Left ventricle myocardium inferior (tissue), 1 donor: ENCODE data around the gene CEACAM8. TPM values are rescaled to one million over a fixed set of nuclear protein-coding genes. Genes with fewer than 3 reads are reported as not detected.
"Not testable (repeated sequence)": the region's sequence is repeated elsewhere in the genome, so short reads cannot be mapped to it uniquely, and the experiment has no call there.

Experiments
- DNase-seq: peaks from one replicate; pipeline ENCODE4 v3.0.0-alpha.2; 2020
- H3K27ac ChIP-seq: fragments of 200-600 bp; replicated peaks from 2 replicates; pipeline ENCODE4 v1.8.0; 2021
- H3K27me3 ChIP-seq: fragments of 200-600 bp; 2 replicates; pipeline ENCODE4 v1.8.0; 2021; ENCODE audit warnings: low read depth
- H3K36me3 ChIP-seq: fragments of 200-600 bp; 2 replicates; pipeline ENCODE4 v1.8.0; 2021
- H3K4me1 ChIP-seq: fragments of 200-600 bp; 2 replicates; pipeline ENCODE4 v1.8.0; 2021
- H3K4me3 ChIP-seq: fragments of 200-600 bp; 2 replicates; pipeline ENCODE4 v1.8.0; 2021; ENCODE audit warnings: mild to moderate bottlenecking, moderate library complexity
- H3K9me3 ChIP-seq: fragments of 200-600 bp; replicated peaks from 2 replicates; pipeline ENCODE4 v1.8.0; 2021
- CTCF ChIP-seq: fragments of 200-600 bp; IDR thresholded peaks from 2 replicates; pipeline ENCODE4 v1.8.0; 2021; ENCODE audit warnings: antibody characterized with exemption, mild to moderate bottlenecking, borderline replicate concordance
- intact Hi-C: fragments of 100-400 bp; cut with micrococcal nuclease; formaldehyde crosslinking; loops from one replicate; pipeline ENCODE4 v1.11.0; 2022
- total RNA-seq: library from RNA; stranded (reverse); fragmentation: NEBNext Ultra II Directional; extraction: Animal tissue kit (Norgen Biotek cat#: 25700); gene quantifications from one replicate; pipeline ENCODE4 v1.2.1, GENCODE V29; 2021
- donor health status: DM: no; HTN: yes; CAD: no; lungs with severe emphysema.

The CEACAM8 gene
- total RNA-seq, 1 donor from 2014 or later = not detected

- TF ChIP-seq CTCF = no peak
- no peak overlapping the region for H3K27ac ChIP-seq
- DNase-seq = no peak
- no peaks in the 10 kb centered on the region for H3K36me3 ChIP-seq
- peaks cover 6% of the 10 kb centered on the region for H3K9me3 ChIP-seq
- H3K27me3 ChIP-seq = peaks cover 5% of the 10 kb centered on the region
- H3K4me1 ChIP-seq = no peaks in the 10 kb centered on the region
- intact Hi-C loops = no loop called here
- no peak overlapping the region for H3K4me3 ChIP-seq
Observed at GRCh38 chr19:42628411-42629140, 33.9 kb upstream of the CEACAM8 start.

GRCh38 chr19:42627916-42628315 is 33.2 kb upstream of the CEACAM8 start:
- H3K4me1 ChIP-seq = no peaks in the 10 kb centered on the region
- peaks cover 6% of the 10 kb centered on the region for H3K9me3 ChIP-seq
- no peaks in the 10 kb centered on the region for H3K36me3 ChIP-seq
- no peak overlapping the region for H3K4me3 ChIP-seq
- no peak overlapping the region for H3K27ac ChIP-seq
- DNase-seq = no peak
- no peak for TF ChIP-seq CTCF
- intact Hi-C loops = no loop called here
- H3K27me3 ChIP-seq = peaks cover 5% of the 10 kb centered on the region

- intact Hi-C loops = no loop called here
- DNase-seq = no peak
- TF ChIP-seq CTCF = no peak
- no peak overlapping the region for H3K4me3 ChIP-seq
- peaks cover 4% of the 10 kb centered on the region for H3K27me3 ChIP-seq
- H3K4me1 ChIP-seq = no peaks in the 10 kb centered on the region
- no peak overlapping the region for H3K27ac ChIP-seq
- H3K9me3 ChIP-seq = peaks cover 6% of the 10 kb centered on the region
- H3K36me3 ChIP-seq = no peaks in the 10 kb centered on the region
Observed at GRCh38 chr19:42626181-42626580, 31.5 kb upstream of the CEACAM8 start.

- Histone ChIP-seq H3K9me3 (no peaks in the 10 kb centered on the region), H3K27me3 (no peaks in the 10 kb centered on the region), H3K27ac (no peak overlapping the region), H3K36me3 (no peaks in the 10 kb centered on the region), H3K4me3 (no peak overlapping the region), H3K4me1 (no peaks in the 10 kb centered on the region)
- DNase-seq = no peak
- intact Hi-C loops = no loop called here
- no peak for TF ChIP-seq CTCF
Observed at GRCh38 chr19:42619271-42619670, 24.5 kb upstream of the CEACAM8 start.

GRCh38 chr19:42613666-42614065 is 18.9 kb upstream of the CEACAM8 start:
- Histone ChIP-seq H3K9me3 (no peaks in the 10 kb centered on the region), H3K27me3 (peaks cover 2% of the 10 kb centered on the region), H3K27ac (no peak overlapping the region), H3K4me1 (no peaks in the 10 kb centered on the region), H3K4me3 (no peak overlapping the region), H3K36me3 (no peaks in the 10 kb centered on the region)
- intact Hi-C loops = no loop called here
- DNase-seq = no peak
- TF ChIP-seq CTCF = no peak

GRCh38 chr19:42610401-42610915 is 15.7 kb upstream of the CEACAM8 start:
- H3K9me3 ChIP-seq, H3K4me1 ChIP-seq, DNase-seq, intact Hi-C loops, H3K36me3 ChIP-seq, H3K27ac ChIP-seq, H3K4me3 ChIP-seq, H3K27me3 ChIP-seq: not testable (repeated sequence)
